ENCODE measurements around the gene DGKG. TPM values are rescaled to one million over a fixed set of nuclear protein-coding genes. Genes with fewer than 3 reads are reported as not detected.

The DGKG gene
- total RNA-seq, 6 experiments from 2014 or later = 1.5 to 3.6 (median 2.0) TPM

GRCh38 chr3:186109897-186110803 lies 251.9 kb downstream of the DGKG start:
- WGBS (ENCODE audit: insufficient coverage, low coverage, low lambda C conversion rate, missing lambda C conversion rate) = 9% methylated on average over 25 of the region's 35 CpGs
- Histone ChIP-seq H3K9me3 (no peaks in the 10 kb centered on the region), H3K36me3 (no peaks in the 10 kb centered on the region), H3K27me3 (no peaks in the 10 kb centered on the region), H3K4me1 (peaks cover 0 to 15% (median 0%) of the 10 kb centered on the region in 4 donors), H3K27ac (peak overlapping the region; percentile 9 to 67 (median 54)), H3K4me3 (peak overlapping the region; percentile 8 to 55 (median 55))
- intact Hi-C loops (cut with DNase I) = no loop called here
- DNase-seq (peak in 1 of 3 donors; percentile 33), ATAC-seq (no peak)
- TF ChIP-seq CTCF (IDR thresholded peaks at IDR 0.05) = no peak
- TF ChIP-seq POLR2A (IDR thresholded peaks at IDR 0.05) = no peak

GRCh38 chr3:186108941-186109865 lies 252.8 kb downstream of the DGKG start, which contains the start of gene ETV5:
Gene ETV5, minus strand, starts transcription at chr3:186109089. Its CDS starts 3,221 bp downstream, at chr3:186105868.
- peak within 1 kb of the TSS; percentile 64 to 90 (median 83) for H3K4me3 ChIP-seq
- intact Hi-C loops (cut with DNase I) = no loop called here
- H3K27me3 ChIP-seq = no peaks in the 10 kb centered on the region
- DNase-seq (peak; percentile 99 to 100 (median 100)), ATAC-seq (peak; percentile 92 to 98 (median 96))
- H3K36me3 ChIP-seq = no peaks in the 10 kb centered on the region
- WGBS (ENCODE audit: insufficient coverage, low coverage, low lambda C conversion rate, missing lambda C conversion rate) = 0% methylated on average over 43 of the region's 63 CpGs
- TF ChIP-seq POLR2A (IDR thresholded peaks at IDR 0.05) = peak; percentile 93
- no peak for TF ChIP-seq CTCF (IDR thresholded peaks at IDR 0.05)
- no peaks in the 10 kb centered on the region for H3K9me3 ChIP-seq
- H3K27ac ChIP-seq = peak within 1 kb of the TSS; percentile 67 to 74 (median 67)
- peaks cover 0 to 15% (median 0%) of the 10 kb centered on the region in 4 donors for H3K4me1 ChIP-seq

- DNase-seq (peak; percentile 50 to 60 (median 53)), ATAC-seq (peak in 2 of 4 donors; percentile 1)
- 0% methylated on average over 17 of the region's 69 CpGs for WGBS (ENCODE audit: insufficient coverage, low coverage, low lambda C conversion rate, missing lambda C conversion rate)
- Histone ChIP-seq H3K27me3 (no peaks in the 10 kb centered on the region), H3K27ac (peak overlapping the region; percentile 66 to 74 (median 67)), H3K4me1 (peaks cover 0 to 19% (median 0%) of the 10 kb centered on the region in 4 donors), H3K9me3 (no peaks in the 10 kb centered on the region), H3K4me3 (peak overlapping the region; percentile 64 to 90 (median 83)), H3K36me3 (no peaks in the 10 kb centered on the region)
- TF ChIP-seq POLR2A (IDR thresholded peaks at IDR 0.05) (no peak), CTCF (IDR thresholded peaks at IDR 0.05) (no peak)
- intact Hi-C loops (cut with DNase I) = no loop called here
Observed at GRCh38 chr3:186108106-186108940, 253.7 kb downstream of the DGKG start.

Data from right lobe of liver (tissue), 6 donors.